A549 (cell line): Measurements from ENCODE around the gene LCN2. TPM values are rescaled to one million over a fixed set of nuclear protein-coding genes. Genes with fewer than 3 reads are reported as not detected.

Source experiments
- ATAC-seq, 2 experiments: fragments of 200-7000 bp in 1 of 2; fragments of >200 bp in 1 of 2; cut with Nextera tagmentation in 1 of 2; cut with Tn5 transposase in 1 of 2; 3 replicates each; pipeline versions ENCODE4 v1.8.0 to v1.9.1; 2018 to 2020; ENCODE audit warnings: mild to moderate bottlenecking in 1 of 2, moderate library complexity in 1 of 2
- CTCF ChIA-PET: fragments of 300-600 bp; sonication (Branson Sonifier 250); formaldehyde crosslinking; extraction: SDS; loops from one replicate; lab custom pipeline; 2021; ENCODE audit warnings: antibody characterized with exemption, inconsistent platforms; lab: Yijun Ruan, JAX
- POLR2A ChIA-PET: fragments of 350-600 bp; formaldehyde crosslinking; extraction: SDS; loops from one replicate; lab custom pipeline; 2021; ENCODE audit warnings: antibody characterized with exemption, inconsistent platforms; lab: Yijun Ruan, JAX
- DNase-seq, 2 experiments: peaks; one replicate each; pipeline versions ENCODE4 v3.0.0 to v3.0.0-alpha.2; 2011 to 2016; ENCODE audit warnings: low read depth in 1 of 2, low spot score in 1 of 2
- FAIRE-seq: peaks from 2 replicates; lab custom pipeline; 2011; peaks lifted over from hg19 to GRCh38; lab: Jason Lieb, UNC
- H3K27ac ChIP-seq, 2 experiments: fragments of >200 bp; sonication (Bioruptor Twin); formaldehyde crosslinking; 3 replicates each; pipeline ENCODE4 v1.5.1; 2016 to 2017
- H3K4me1 ChIP-seq: fragments of >200 bp; sonication (Bioruptor Twin); formaldehyde crosslinking; 3 replicates; pipeline ENCODE4 v1.6.1; 2016
- H3K4me2 ChIP-seq: fragments of >200 bp; sonication (Bioruptor Twin); formaldehyde crosslinking; 3 replicates; pipeline ENCODE4 v1.6.1; 2016
- H3K4me3 ChIP-seq: fragments of >200 bp; sonication (Bioruptor Twin); formaldehyde crosslinking; 3 replicates; pipeline ENCODE4 v1.5.1; 2016
- H3K9me3 ChIP-seq: fragments of >200 bp; sonication (Bioruptor Twin); formaldehyde crosslinking; 3 replicates; pipeline ENCODE4 v1.6.1; 2016
- CBX8 ChIP-seq: fragments of 200-600 bp; sonication (generic); IDR thresholded peaks from 2 replicates; pipeline ENCODE4 v1.6.1; 2016
- EHF ChIP-seq: fragments of 250-450 bp; sonication (Bioruptor Pico); IDR thresholded peaks from 2 replicates; pipeline ENCODE4 v1.5.0; 2020; ENCODE audit warnings: mild to moderate bottlenecking
- EHMT2 ChIP-seq: fragments of 200-600 bp; sonication (generic); IDR thresholded peaks from 2 replicates; pipeline ENCODE4 v1.6.1; 2016; ENCODE audit warnings: antibody characterized with exemption, low read depth, mild to moderate bottlenecking, moderate library complexity
- EP300 ChIP-seq, 2 experiments: fragments of >200 bp; sonication (Bioruptor Twin); formaldehyde crosslinking; IDR thresholded peaks; 2 replicates in 1 of 2; 3 replicates in 1 of 2; pipeline ENCODE4 v1.6.1; 2016 to 2017
- ESRRA ChIP-seq: fragments of 150-350 bp; IDR thresholded peaks from 2 replicates; pipeline ENCODE4 v1.6.1; 2014; ENCODE audit warnings: mild to moderate bottlenecking, low read length, borderline replicate concordance
- FOSB ChIP-seq: fragments of 250-450 bp; sonication (Bioruptor Pico); IDR thresholded peaks from 2 replicates; pipeline ENCODE4 v1.5.0; 2020; ENCODE audit warnings: mild to moderate bottlenecking, moderate library complexity
- FOSL2 ChIP-seq, 2 experiments: fragments of 450-650 bp in 1 of 2; fragments of >200 bp in 1 of 2; sonication (Bioruptor Twin) in 1 of 2; formaldehyde crosslinking; IDR thresholded peaks; 2 replicates each; pipeline versions ENCODE4 v1.5.0 to v1.6.1; 2016 to 2020; ENCODE audit warnings: mild to moderate bottlenecking in 1 of 2, moderate library complexity in 1 of 2
- HDAC2 ChIP-seq: fragments of 200-600 bp; sonication (generic); IDR thresholded peaks from 2 replicates; pipeline ENCODE4 v1.6.1; 2016
- HEYL ChIP-seq: fragments of 250-450 bp; sonication (Bioruptor Pico); IDR thresholded peaks from 2 replicates; pipeline ENCODE4 v1.8.0; 2021; ENCODE audit warnings: mild to moderate bottlenecking, moderate library complexity
- HOXB13 ChIP-seq: fragments of 250-450 bp; sonication (Bioruptor Pico); IDR thresholded peaks from 2 replicates; pipeline ENCODE4 v1.5.0; 2020; ENCODE audit warnings: low read depth, mild to moderate bottlenecking, moderate library complexity
- HOXB5 ChIP-seq: fragments of 250-450 bp; sonication (Bioruptor Pico); IDR thresholded peaks from 2 replicates; pipeline ENCODE4 v1.5.0; 2020; ENCODE audit warnings: mild to moderate bottlenecking, moderate library complexity
- JUN ChIP-seq, 2 experiments: fragments of >200 bp; sonication (Bioruptor Twin); formaldehyde crosslinking; IDR thresholded peaks; 2 replicates in 1 of 2; 3 replicates in 1 of 2; pipeline ENCODE4 v1.6.1; 2016 to 2017
- KDM1A ChIP-seq: fragments of 200-600 bp; sonication (generic); IDR thresholded peaks from 2 replicates; pipeline ENCODE4 v1.6.1; 2016; ENCODE audit warnings: low read depth, mild to moderate bottlenecking
- MAFK ChIP-seq: fragments of 450-650 bp; IDR thresholded peaks from 2 replicates; pipeline ENCODE4 v1.6.1; 2014; ENCODE audit not compliant: partially characterized antibody
- MAZ ChIP-seq: fragments of 150-350 bp; IDR thresholded peaks from 2 replicates; pipeline ENCODE4 v1.6.1; 2014; ENCODE audit warnings: antibody characterized with exemption, low read depth, low read length, borderline replicate concordance
- NFE2L2 ChIP-seq: fragments of 150-350 bp; conservative IDR thresholded peaks from 2 replicates; pipeline ENCODE4 v1.6.1; 2014; ENCODE audit warnings: low read length
- POLR2A ChIP-seq: IDR thresholded peaks from 2 replicates; pipeline ENCODE4 v1.6.1; 2012; ENCODE audit warnings: mild to moderate bottlenecking, low read length
- POLR2AphosphoS2 ChIP-seq: conservative IDR thresholded peaks from 2 replicates; pipeline ENCODE4 v1.6.1; 2012; ENCODE audit warnings: low read length, improper control_type of control experiment, inconsistent platforms
- RAD21 ChIP-seq, 2 experiments: fragments of >200 bp in 1 of 2; sonication (Bioruptor Twin) in 1 of 2; formaldehyde crosslinking in 1 of 2; IDR thresholded peaks in 1 of 2; conservative IDR thresholded peaks in 1 of 2; 2 replicates in 1 of 2; 3 replicates in 1 of 2; pipeline ENCODE4 v1.6.1; 2012 to 2018; ENCODE audit warnings: inconsistent platforms in 1 of 2
- RARB ChIP-seq: fragments of 250-450 bp; sonication (Bioruptor Pico); IDR thresholded peaks from 2 replicates; pipeline ENCODE4 v1.8.0; 2021; ENCODE audit warnings: mild to moderate bottlenecking, moderate library complexity
- RCOR1 ChIP-seq: fragments of 150-350 bp; IDR thresholded peaks from 2 replicates; pipeline ENCODE4 v1.6.1; 2014; ENCODE audit warnings: antibody characterized with exemption, low read length, low read depth
- RNF2 ChIP-seq: fragments of 200-600 bp; sonication (generic); IDR thresholded peaks from 2 replicates; pipeline ENCODE4 v1.6.1; 2016; ENCODE audit warnings: low read depth, mild to moderate bottlenecking, antibody characterized with exemption, moderate library complexity, borderline replicate concordance
- SREBF2 ChIP-seq: fragments of 450-650 bp; IDR thresholded peaks from 2 replicates; pipeline ENCODE4 v1.6.1; 2014; ENCODE audit warnings: mild to moderate bottlenecking, moderate library complexity
- USF2 ChIP-seq: fragments of 450-650 bp; IDR thresholded peaks from 2 replicates; pipeline ENCODE4 v1.6.1; 2014; ENCODE audit warnings: antibody characterized with exemption
- ZNF302 ChIP-seq: fragments of 250-450 bp; sonication (Bioruptor Pico); IDR thresholded peaks from 2 replicates; pipeline ENCODE4 v1.9.0; 2021; ENCODE audit warnings: inconsistent platforms, mild to moderate bottlenecking, moderate library complexity
- WGBS: methylation state at CpG from one replicate; pipeline ENCODE4 v1.1.6; 2017; ENCODE audit errors: missing lambda C conversion rate; 5-methylcytosine and 5-hydroxymethylcytosine counted together
- polyA plus RNA-seq, 4 experiments: library from polyadenylated mRNA; depleted of rRNA in 3 of 4; stranded (reverse); fragments of >200 nt; fragmentation: RNase III in 1 of 4; extraction: RNeasy Plus Mini Kit Qiagen cat#74134 plus additional on column Dnase treatment in 1 of 4; gene quantifications; 2 replicates in 3 of 4; 3 replicates in 1 of 4; pipeline ENCODE4 v1.2.3, GENCODE V29; 2011 to 2017
- TF ChIP-seq, protein P1 (sequence below): fragments of >200 bp; sonication (Bioruptor Twin); formaldehyde crosslinking; IDR thresholded peaks from 3 replicates; pipeline ENCODE4 v1.6.1; 2016
- TF ChIP-seq, protein P2 (sequence below): fragments of 250-450 bp; sonication (Bioruptor Pico); IDR thresholded peaks from 2 replicates; pipeline ENCODE4 v1.5.0; 2021; ENCODE audit warnings: mild to moderate bottlenecking, moderate library complexity, borderline replicate concordance
- TF ChIP-seq, protein P3 (sequence below): fragments of >200 bp; sonication (Bioruptor Twin); formaldehyde crosslinking; IDR thresholded peaks from 2 replicates; pipeline ENCODE4 v1.6.1; 2016
- TF ChIP-seq, protein P4 (sequence below): fragments of >200 bp; sonication (Bioruptor Twin); formaldehyde crosslinking; IDR thresholded peaks from 3 replicates; pipeline ENCODE4 v1.5.1; 2016

The LCN2 gene
- polyA plus RNA-seq, 2 of the 4 experiments (the other 2 are of a cell fraction): 2.3 to 11.9 TPM

GRCh38 chr9:128115187-128116103, 33.8 kb upstream of the LCN2 start:
- no peaks in the 10 kb centered on the region for H3K9me3 ChIP-seq
- no peak overlapping the region for H3K4me2 ChIP-seq
- TF ChIP-seq SREBF2 (no peak), ZNF302 (CRISPR knock-in tag) (no peak), KDM1A (no peak), POLR2A (no peak), FOSB (no peak), MAFK (no peak), RNF2 (no peak), EP300 (IDR thresholded peaks at IDR 0.05) (no peak), JUN (IDR thresholded peaks at IDR 0.05) (no peak), EHMT2 (no peak), HDAC2 (no peak), ESRRA (no peak), MAZ (no peak), NFE2L2 (no peak)
- TF ChIP-seq, protein P1, sequence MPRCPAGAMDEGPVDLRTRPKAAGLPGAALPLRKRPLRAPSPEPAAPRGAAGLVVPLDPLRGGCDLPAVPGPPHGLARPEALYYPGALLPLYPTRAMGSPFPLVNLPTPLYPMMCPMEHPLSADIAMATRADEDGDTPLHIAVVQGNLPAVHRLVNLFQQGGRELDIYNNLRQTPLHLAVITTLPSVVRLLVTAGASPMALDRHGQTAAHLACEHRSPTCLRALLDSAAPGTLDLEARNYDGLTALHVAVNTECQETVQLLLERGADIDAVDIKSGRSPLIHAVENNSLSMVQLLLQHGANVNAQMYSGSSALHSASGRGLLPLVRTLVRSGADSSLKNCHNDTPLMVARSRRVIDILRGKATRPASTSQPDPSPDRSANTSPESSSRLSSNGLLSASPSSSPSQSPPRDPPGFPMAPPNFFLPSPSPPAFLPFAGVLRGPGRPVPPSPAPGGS: no peak
- TF ChIP-seq, protein P2, sequence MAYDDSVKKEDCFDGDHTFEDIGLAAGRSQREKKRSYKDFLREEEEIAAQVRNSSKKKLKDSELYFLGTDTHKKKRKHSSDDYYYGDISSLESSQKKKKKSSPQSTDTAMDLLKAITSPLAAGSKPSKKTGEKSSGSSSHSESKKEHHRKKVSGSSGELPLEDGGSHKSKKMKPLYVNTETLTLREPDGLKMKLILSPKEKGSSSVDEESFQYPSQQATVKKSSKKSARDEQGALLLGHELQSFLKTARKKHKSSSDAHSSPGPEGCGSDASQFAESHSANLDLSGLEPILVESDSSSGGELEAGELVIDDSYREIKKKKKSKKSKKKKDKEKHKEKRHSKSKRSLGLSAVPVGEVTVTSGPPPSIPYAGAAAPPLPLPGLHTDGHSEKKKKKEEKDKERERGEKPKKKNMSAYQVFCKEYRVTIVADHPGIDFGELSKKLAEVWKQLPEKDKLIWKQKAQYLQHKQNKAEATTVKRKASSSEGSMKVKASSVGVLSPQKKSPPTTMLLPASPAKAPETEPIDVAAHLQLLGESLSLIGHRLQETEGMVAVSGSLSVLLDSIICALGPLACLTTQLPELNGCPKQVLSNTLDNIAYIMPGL (CRISPR knock-in tag): no peak
- ChIA-PET CTCF (interaction anchor here (0.9 to 13.0 kb wide), 13 partner anchors 12 to 172 kb away, joined by 3 to 290 read pairs (median 5); partner anchors contain the start of genes BBLN and PTGES2), POLR2A (no interaction called here)
- no peak for FAIRE-seq
- WGBS: 92% methylated on average over 26 of the region's 26 CpGs
- no peak for DNase-seq
- H3K4me1 ChIP-seq: 0 out of 3 replicates have a peak, but pooled peaks cover 2% of the 10 kb centered on the region
- ATAC-seq: no peak
- no peak overlapping the region for H3K27ac ChIP-seq
- H3K4me3 ChIP-seq: no peak overlapping the region

DNA sequence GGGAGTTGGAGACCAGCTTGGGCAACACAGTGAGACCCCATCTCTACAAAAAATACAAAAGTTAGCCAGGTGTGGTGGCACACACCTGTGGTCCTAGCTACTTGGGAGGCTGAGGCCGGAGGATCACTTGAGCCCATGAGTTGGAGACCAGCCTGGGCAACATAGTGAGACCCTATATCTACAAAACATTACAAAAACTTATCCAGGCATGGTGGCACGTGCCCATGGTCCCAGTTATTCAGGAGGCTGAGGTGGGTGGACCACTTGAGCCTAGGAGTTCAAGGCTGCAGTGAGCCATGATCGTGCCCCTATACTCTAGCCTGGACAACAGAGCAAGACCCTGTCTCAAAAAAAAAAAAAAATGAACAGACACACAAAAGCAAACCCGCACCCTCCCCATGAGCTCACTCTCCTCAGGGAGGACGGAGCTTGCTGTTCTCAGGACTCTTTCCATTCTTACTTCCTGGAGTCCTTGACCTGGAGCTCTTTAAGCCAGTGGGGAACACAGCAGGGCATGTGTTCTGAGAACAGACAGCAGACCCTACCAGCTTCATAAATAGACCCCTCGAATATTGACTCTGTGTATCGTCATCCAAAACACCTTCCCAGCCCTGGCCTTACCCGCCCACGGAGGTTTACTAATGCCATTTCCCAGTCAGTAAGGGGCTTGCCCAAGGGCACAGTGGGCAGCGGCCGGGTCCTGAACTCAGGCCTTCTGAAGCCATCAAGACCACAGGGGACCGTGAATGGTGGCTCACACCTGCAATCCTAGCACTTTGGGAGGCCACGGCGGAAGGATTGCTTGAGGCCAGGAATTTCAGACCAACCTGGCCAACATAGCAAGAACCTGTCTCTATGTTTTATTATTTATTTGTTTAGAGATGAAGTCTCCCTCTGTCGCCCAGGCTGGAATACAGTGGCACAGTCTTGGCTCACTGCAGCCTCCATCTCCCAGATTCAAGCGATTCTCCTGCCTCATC, 32.9 kb upstream of the LCN2 start:
- DNase-seq: no peak
- TF ChIP-seq EHF (CRISPR knock-in tag): no peak
- TF ChIP-seq, protein P3, sequence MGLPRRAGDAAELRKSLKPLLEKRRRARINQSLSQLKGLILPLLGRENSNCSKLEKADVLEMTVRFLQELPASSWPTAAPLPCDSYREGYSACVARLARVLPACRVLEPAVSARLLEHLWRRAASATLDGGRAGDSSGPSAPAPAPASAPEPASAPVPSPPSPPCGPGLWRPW: no peak
- no peak for TF ChIP-seq RAD21 (conservative IDR thresholded peaks at IDR 0.05 in 1 of 2, IDR thresholded peaks at IDR 0.05 in 1 of 2)
- TF ChIP-seq POLR2A: no peak
- no peak for TF ChIP-seq RARB
- TF ChIP-seq HOXB13: no peak
- TF ChIP-seq, protein P4, sequence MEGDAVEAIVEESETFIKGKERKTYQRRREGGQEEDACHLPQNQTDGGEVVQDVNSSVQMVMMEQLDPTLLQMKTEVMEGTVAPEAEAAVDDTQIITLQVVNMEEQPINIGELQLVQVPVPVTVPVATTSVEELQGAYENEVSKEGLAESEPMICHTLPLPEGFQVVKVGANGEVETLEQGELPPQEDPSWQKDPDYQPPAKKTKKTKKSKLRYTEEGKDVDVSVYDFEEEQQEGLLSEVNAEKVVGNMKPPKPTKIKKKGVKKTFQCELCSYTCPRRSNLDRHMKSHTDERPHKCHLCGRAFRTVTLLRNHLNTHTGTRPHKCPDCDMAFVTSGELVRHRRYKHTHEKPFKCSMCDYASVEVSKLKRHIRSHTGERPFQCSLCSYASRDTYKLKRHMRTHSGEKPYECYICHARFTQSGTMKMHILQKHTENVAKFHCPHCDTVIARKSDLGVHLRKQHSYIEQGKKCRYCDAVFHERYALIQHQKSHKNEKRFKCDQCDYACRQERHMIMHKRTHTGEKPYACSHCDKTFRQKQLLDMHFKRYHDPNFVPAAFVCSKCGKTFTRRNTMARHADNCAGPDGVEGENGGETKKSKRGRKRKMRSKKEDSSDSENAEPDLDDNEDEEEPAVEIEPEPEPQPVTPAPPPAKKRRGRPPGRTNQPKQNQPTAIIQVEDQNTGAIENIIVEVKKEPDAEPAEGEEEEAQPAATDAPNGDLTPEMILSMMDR: no peak
- TF ChIP-seq POLR2AphosphoS2: no peak
- no peak for TF ChIP-seq HDAC2
- no peak for TF ChIP-seq RCOR1
- no peak for TF ChIP-seq HOXB5 (CRISPR knock-in tag)
- TF ChIP-seq HEYL (CRISPR knock-in tag): no peak
- no peak for TF ChIP-seq FOSB
- no peak for TF ChIP-seq CBX8
- no peak for TF ChIP-seq USF2
- TF ChIP-seq ESRRA: no peak
- no peak for TF ChIP-seq EP300 (IDR thresholded peaks at IDR 0.05)
- TF ChIP-seq FOSL2 (IDR thresholded peaks at IDR 0.05): no peak
- TF ChIP-seq FOSL2 (CRISPR knock-in tag; IDR thresholded peaks at IDR 0.05): no peak
- TF ChIP-seq, all 56 proteins: peak for 0
- WGBS: 87% methylated on average over 16 of the region's 16 CpGs
- CTCF ChIA-PET: interaction anchor here (0.7 to 13.0 kb wide), 24 partner anchors 11 to 527 kb away, joined by 3 to 290 read pairs (median 5); partner anchors contain the start of genes BBLN, EEIG1 and PTGES2
- Histone ChIP-seq H3K27ac (no peak overlapping the region), H3K4me3 (no peak overlapping the region), H3K4me2 (no peak overlapping the region), H3K4me1 (0 out of 3 replicates have a peak, but pooled peaks cover 2% of the 10 kb centered on the region), H3K9me3 (no peaks in the 10 kb centered on the region)
- FAIRE-seq: no peak
- no peak for ATAC-seq
- POLR2A ChIA-PET: no interaction called here
